Lung (tissue), 12 donors: Measurements from ENCODE around the gene KCNMB2. TPM values are rescaled to one million over a fixed set of nuclear protein-coding genes. Genes with fewer than 3 reads are reported as not detected.

ENCODE experiments used
- ATAC-seq: fragments of 200-7000 bp; cut with Tn5 transposase; one replicate; pipeline ENCODE4 v1.9.1; 2020; ENCODE audit warnings: moderate number of reproducible peaks; ENCODE audit not compliant: insufficient read depth, low FRiP score
- DNase-seq, 3 donors: peaks; one replicate each; pipeline ENCODE4 v3.0.0-alpha.2; 2013 to 2017
- H3K27ac ChIP-seq, 2 donors: one replicate each; pipeline ENCODE4 v1.5.1; 2013; ENCODE audit warnings: mild to moderate bottlenecking in 2 of 2, moderate library complexity in 2 of 2, control low read depth in 1 of 2, inconsistent platforms in 1 of 2, low read depth in 1 of 2, low read length in 1 of 2
- H3K27me3 ChIP-seq, 3 donors: one replicate each; pipeline ENCODE4 v1.5.1; 2013; ENCODE audit warnings: low read length in 2 of 3; ENCODE audit not compliant: control insufficient read depth in 3 of 3, insufficient read depth in 3 of 3
- H3K36me3 ChIP-seq, 4 donors: one replicate each; pipeline ENCODE4 v1.5.1; 2013; ENCODE audit warnings: low read length in 4 of 4, mild to moderate bottlenecking in 1 of 4, moderate library complexity in 1 of 4; ENCODE audit not compliant: control insufficient read depth in 4 of 4, insufficient read depth in 4 of 4
- H3K4me1 ChIP-seq, 5 donors: one replicate each; pipeline ENCODE4 v1.5.1; 2013; ENCODE audit warnings: low read length in 5 of 5, mild to moderate bottlenecking in 2 of 5, moderate library complexity in 1 of 5; ENCODE audit not compliant: control insufficient read depth in 5 of 5, insufficient read depth in 5 of 5
- H3K4me3 ChIP-seq: one replicate; pipeline ENCODE4 v1.5.1; 2013; ENCODE audit warnings: mild to moderate bottlenecking, control low read depth, moderate library complexity
- H3K9ac ChIP-seq, 2 donors: one replicate each; pipeline ENCODE4 v1.5.1; 2013; ENCODE audit warnings: low read length in 2 of 2, control low read depth in 1 of 2; ENCODE audit not compliant: insufficient read depth in 1 of 2
- H3K9me3 ChIP-seq, 4 donors: one replicate each; pipeline ENCODE4 v1.5.1; 2013; ENCODE audit warnings: low read length in 3 of 4, mild to moderate bottlenecking in 1 of 4, moderate library complexity in 1 of 4; ENCODE audit not compliant: control insufficient read depth in 4 of 4, insufficient read depth in 3 of 4
- WGBS, 2 donors: extraction: QIAGEN DNeasy Blood & Tissue Kit; methylation state at CpG; one replicate each; pipeline ENCODE4 v1.1.7; 2013; 5-methylcytosine and 5-hydroxymethylcytosine counted together
- polyA plus RNA-seq, 2 donors: library from polyadenylated mRNA; stranded (reverse); fragments of 200-250 nt; gene quantifications; one replicate each; pipeline ENCODE4 v1.2.1, GENCODE V29; 2013
- total RNA-seq, 2 donors: library from RNA; depleted of rRNA in 1 of 2; stranded (reverse); fragments of >200 nt in 1 of 2; gene quantifications; one replicate each; pipeline ENCODE4 v1.2.1, GENCODE V29; 2014 to 2021
- TF ChIP-seq, protein P1 (sequence below): IDR thresholded peaks from 2 replicates; pipeline ENCODE4 v1.5.1; 2012; ENCODE audit warnings: mild to moderate bottlenecking; ENCODE audit errors: control extremely low read depth, extremely low read depth
- donor health status: control.
- donor health status: control.
- donor health status: Bipolar disorder and iron deficiency.
- donor health status: healthy.
- donor health status: DM: yes; HTN: yes; CAD: no.

Gene KCNMB2
- total and polyA plus RNA-seq, 4 donors, result 0.62 to 12.2 (median 1.2) TPM

DNA sequence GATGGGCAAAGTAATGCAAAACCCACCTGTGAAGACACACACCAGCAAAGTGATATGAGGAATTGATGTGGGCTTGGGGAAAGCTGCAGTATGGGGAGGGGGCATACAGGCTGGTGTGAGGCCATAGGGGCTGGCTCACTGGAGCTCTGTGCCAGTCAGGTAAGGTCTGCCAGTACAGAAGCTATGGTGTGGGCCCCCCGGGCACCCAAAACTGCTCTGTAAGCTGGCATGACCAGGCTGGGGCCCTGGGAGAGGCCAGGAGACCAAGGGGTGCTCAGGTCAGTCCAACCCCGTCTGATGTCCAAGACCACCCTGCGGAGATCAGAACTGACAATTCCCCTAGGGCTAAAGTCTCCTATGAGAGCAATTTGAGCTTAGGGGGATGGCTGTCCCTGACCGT lies 163.1 kb downstream of the KCNMB2 start:
- 94 to 97% methylated on average over 4 of the region's 4 CpGs for WGBS, 2 donors
- TF ChIP-seq, protein P1, sequence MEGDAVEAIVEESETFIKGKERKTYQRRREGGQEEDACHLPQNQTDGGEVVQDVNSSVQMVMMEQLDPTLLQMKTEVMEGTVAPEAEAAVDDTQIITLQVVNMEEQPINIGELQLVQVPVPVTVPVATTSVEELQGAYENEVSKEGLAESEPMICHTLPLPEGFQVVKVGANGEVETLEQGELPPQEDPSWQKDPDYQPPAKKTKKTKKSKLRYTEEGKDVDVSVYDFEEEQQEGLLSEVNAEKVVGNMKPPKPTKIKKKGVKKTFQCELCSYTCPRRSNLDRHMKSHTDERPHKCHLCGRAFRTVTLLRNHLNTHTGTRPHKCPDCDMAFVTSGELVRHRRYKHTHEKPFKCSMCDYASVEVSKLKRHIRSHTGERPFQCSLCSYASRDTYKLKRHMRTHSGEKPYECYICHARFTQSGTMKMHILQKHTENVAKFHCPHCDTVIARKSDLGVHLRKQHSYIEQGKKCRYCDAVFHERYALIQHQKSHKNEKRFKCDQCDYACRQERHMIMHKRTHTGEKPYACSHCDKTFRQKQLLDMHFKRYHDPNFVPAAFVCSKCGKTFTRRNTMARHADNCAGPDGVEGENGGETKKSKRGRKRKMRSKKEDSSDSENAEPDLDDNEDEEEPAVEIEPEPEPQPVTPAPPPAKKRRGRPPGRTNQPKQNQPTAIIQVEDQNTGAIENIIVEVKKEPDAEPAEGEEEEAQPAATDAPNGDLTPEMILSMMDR, result no peak
- no peak overlapping the region for H3K9ac ChIP-seq
- H3K36me3 ChIP-seq, result no peaks in the 10 kb centered on the region
- H3K27me3 ChIP-seq, result no peaks in the 10 kb centered on the region
- peaks cover 0 to 4% (median 0%) of the 10 kb centered on the region in 5 donors for H3K4me1 ChIP-seq
- H3K4me3 ChIP-seq, result no peak overlapping the region
- DNase-seq (no peak), ATAC-seq (no peak)
- H3K27ac ChIP-seq, result no peak overlapping the region
- H3K9me3 ChIP-seq, result peaks cover 0 to 7% (median 3%) of the 10 kb centered on the region in 4 donors

DNA sequence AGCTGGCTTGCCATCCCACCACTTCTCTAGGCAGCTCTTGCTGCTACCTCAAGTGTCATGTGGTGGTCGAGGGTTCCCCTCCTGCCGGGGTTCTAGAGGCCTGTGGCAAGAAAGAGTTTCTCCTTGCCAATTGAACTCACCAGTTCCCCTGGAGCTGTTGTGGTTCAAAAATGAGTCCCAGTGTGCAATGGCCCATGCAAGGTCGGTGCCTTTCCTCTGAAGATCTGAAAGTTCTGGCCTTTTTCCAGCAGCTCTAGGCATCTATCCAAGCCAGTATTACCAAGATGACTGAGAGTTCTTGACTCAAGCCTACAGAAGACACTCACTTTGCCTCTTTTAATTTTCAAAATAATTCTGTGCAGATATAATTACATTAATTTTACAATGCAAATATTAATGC lies 163.6 kb downstream of the KCNMB2 start:
- Histone ChIP-seq H3K9ac (no peak overlapping the region), H3K36me3 (no peaks in the 10 kb centered on the region)
- TF ChIP-seq, protein P1, result no peak

DNA sequence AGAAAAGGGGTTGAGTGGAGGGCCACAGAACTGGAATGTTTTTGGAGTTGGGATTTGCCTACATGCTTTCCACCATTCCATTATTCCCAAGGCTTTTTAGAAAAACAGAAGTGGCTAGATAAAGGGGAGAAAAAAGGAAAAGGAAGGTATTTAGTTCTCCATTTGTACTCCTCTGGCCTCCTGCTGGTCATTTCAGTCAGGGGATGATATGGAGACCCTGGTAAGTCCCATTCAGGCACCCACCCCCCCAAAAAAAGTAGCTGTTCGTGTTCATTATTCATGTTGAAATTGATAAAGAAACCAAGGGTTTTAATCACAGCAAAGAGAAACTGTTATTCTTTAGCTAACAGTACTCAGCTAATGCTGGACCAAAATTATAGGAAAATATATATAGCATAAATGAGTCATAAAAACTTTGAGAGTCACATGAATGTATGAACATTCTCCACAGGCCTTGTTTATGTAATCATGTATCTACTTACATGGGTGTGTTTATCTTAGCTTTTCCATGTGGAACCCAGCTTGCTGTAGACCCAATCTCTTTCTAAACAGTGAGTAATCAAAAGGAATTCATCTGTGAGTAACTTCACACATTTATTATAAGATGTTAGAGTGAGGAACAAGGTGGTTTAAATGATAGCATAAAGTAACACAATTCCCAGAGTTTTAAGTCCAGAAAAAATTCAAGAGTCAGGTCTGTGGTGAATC lies 167.2 kb downstream of the KCNMB2 start:
- ATAC-seq, result no peak
- Histone ChIP-seq H3K4me1 (peaks cover 0 to 14% (median 0%) of the 10 kb centered on the region in 5 donors), H3K9ac (no peak overlapping the region), H3K4me3 (no peak overlapping the region), H3K27ac (no peak overlapping the region), H3K9me3 (peaks cover 0 to 2% (median 0%) of the 10 kb centered on the region in 4 donors), H3K36me3 (no peaks in the 10 kb centered on the region), H3K27me3 (no peaks in the 10 kb centered on the region)
- DNase-seq, result peak in 1 of 3 donors; percentile 62
- TF ChIP-seq, protein P1, result no peak
- 4 to 67% methylated on average over 1 of the region's 1 CpG for WGBS, 2 donors

More for the DNA sequence above, 163.6 kb downstream of the KCNMB2 start:
- no peak overlapping the region for H3K4me3 ChIP-seq
- no peaks in the 10 kb centered on the region for H3K27me3 ChIP-seq
- ATAC-seq (no peak), DNase-seq (peak; percentile 43 to 85 (median 67))
- no peak overlapping the region for H3K27ac ChIP-seq
- H3K4me1 ChIP-seq, result peaks cover 0 to 4% (median 0%) of the 10 kb centered on the region in 5 donors
- 55 to 80% methylated on average over 3 of the region's 3 CpGs for WGBS, 2 donors
- peaks cover 0 to 7% (median 3%) of the 10 kb centered on the region in 4 donors for H3K9me3 ChIP-seq
